Body of pancreas (tissue), 4 donors: ENCODE data around the gene SESN3.

Source experiments
- POLR2A ChIP-seq, 3 donors: fragments of 450-650 bp; IDR thresholded peaks; one replicate each; pipeline ENCODE4 v1.6.1; 2016; ENCODE audit warnings: antibody characterized with exemption in 3 of 3, mild to moderate bottlenecking in 2 of 3
- TF ChIP-seq, protein P1 (sequence below), 7 experiments: fragments of 450-650 bp in 4 of 7; fragments of 200-600 bp in 3 of 7; sonication (generic) in 3 of 7; IDR thresholded peaks; one replicate each; pipeline ENCODE4 v1.5.1; 2016 to 2019; ENCODE audit warnings: antibody characterized with exemption in 7 of 7

DNA sequence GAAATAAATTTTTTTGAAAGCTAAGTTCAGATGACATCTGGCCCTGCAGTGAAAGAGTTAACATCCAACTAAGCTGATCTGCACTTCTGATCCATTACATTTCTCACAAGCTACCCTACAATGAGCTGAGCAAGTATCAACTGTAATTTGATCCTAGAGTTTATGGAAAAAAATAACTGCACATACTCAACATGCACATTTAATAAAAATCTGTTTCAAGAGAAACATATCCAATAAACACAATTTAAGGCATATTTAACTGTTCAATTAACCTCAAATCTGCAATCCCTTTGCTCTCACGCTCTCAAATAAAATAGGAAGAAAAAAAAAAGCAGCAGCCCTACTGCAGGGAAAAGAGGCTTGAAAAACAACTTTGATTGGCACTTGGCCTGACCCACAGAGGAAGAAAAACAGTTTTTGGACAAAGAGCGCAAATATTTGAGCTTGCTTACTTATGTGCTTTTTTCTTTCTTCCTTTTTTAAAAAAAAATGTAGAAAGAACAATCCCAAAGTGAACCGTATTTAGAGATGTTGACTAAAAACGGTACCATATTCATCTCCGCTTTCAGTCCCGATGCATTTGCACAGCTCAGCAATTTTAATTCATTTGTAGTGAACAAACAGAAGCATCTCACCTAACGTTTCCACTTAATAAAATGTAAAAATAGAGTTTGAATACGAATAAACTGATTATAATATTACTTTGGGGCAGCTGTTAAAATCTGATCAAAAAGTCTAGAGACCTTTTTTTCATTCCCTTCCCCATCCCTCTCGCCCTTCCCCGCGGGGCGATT is 1.6 kb downstream of the SESN3 start:
- TF ChIP-seq, protein P1, sequence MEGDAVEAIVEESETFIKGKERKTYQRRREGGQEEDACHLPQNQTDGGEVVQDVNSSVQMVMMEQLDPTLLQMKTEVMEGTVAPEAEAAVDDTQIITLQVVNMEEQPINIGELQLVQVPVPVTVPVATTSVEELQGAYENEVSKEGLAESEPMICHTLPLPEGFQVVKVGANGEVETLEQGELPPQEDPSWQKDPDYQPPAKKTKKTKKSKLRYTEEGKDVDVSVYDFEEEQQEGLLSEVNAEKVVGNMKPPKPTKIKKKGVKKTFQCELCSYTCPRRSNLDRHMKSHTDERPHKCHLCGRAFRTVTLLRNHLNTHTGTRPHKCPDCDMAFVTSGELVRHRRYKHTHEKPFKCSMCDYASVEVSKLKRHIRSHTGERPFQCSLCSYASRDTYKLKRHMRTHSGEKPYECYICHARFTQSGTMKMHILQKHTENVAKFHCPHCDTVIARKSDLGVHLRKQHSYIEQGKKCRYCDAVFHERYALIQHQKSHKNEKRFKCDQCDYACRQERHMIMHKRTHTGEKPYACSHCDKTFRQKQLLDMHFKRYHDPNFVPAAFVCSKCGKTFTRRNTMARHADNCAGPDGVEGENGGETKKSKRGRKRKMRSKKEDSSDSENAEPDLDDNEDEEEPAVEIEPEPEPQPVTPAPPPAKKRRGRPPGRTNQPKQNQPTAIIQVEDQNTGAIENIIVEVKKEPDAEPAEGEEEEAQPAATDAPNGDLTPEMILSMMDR (IDR thresholded peaks at IDR 0.05) = no peak
- TF ChIP-seq POLR2A (IDR thresholded peaks at IDR 0.05) = no peak
